Sigmoid colon (tissue), 4 donors: ENCODE results near the gene ITGA11.

Experiments used
- EP300 ChIP-seq, 4 donors: sonication (generic); formaldehyde crosslinking; IDR thresholded peaks; one replicate each; pipeline ENCODE4 v1.6.1; 2017; ENCODE audit warnings: antibody characterized with exemption in 4 of 4
- POLR2A ChIP-seq, 2 donors: fragments of 450-650 bp; IDR thresholded peaks; one replicate each; pipeline ENCODE4 v1.6.1; 2016; ENCODE audit warnings: antibody characterized with exemption in 2 of 2, mild to moderate bottlenecking in 2 of 2, moderate library complexity in 2 of 2
- POLR2AphosphoS5 ChIP-seq, 4 donors: sonication (generic); formaldehyde crosslinking; IDR thresholded peaks; one replicate each; pipeline ENCODE4 v1.6.1; 2017; ENCODE audit warnings: antibody characterized with exemption in 4 of 4
- TF ChIP-seq, protein P1 (sequence below), 4 experiments: fragments of 450-650 bp in 3 of 4; fragments of 200-600 bp in 1 of 4; IDR thresholded peaks; one replicate each; pipeline ENCODE4 v1.5.1; 2016 to 2019; ENCODE audit warnings: antibody characterized with exemption in 4 of 4, mild to moderate bottlenecking in 3 of 4, moderate library complexity in 2 of 4

DNA sequence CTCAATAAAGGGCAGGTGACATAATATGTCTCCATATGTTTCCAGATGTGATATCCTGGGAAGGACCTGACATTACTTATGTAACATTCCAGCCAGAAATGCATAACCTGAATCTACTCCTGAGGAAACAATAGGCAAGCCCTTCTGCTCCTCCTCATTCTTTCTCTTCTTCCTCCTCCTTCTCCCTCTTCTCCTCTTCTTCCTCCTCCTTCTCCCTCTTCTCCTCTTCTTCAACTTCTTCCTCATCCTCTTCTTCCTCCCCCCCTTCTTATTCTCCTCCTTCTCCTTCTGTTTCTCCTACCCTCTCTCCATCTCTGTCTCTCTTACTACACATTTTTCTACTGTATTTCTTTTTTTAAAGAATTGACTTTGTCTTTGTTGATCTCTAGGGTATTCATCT lies 43.5 kb upstream of the ITGA11 start:
- TF ChIP-seq, protein P1, sequence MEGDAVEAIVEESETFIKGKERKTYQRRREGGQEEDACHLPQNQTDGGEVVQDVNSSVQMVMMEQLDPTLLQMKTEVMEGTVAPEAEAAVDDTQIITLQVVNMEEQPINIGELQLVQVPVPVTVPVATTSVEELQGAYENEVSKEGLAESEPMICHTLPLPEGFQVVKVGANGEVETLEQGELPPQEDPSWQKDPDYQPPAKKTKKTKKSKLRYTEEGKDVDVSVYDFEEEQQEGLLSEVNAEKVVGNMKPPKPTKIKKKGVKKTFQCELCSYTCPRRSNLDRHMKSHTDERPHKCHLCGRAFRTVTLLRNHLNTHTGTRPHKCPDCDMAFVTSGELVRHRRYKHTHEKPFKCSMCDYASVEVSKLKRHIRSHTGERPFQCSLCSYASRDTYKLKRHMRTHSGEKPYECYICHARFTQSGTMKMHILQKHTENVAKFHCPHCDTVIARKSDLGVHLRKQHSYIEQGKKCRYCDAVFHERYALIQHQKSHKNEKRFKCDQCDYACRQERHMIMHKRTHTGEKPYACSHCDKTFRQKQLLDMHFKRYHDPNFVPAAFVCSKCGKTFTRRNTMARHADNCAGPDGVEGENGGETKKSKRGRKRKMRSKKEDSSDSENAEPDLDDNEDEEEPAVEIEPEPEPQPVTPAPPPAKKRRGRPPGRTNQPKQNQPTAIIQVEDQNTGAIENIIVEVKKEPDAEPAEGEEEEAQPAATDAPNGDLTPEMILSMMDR (IDR thresholded peaks at IDR 0.05): no peak
- no peak for TF ChIP-seq POLR2AphosphoS5 (IDR thresholded peaks at IDR 0.05)
- TF ChIP-seq POLR2A (IDR thresholded peaks at IDR 0.05): no peak
- no peak for TF ChIP-seq EP300 (IDR thresholded peaks at IDR 0.05)
